ENCODE results near the gene GTF2H1. TPM values are rescaled to one million over a fixed set of nuclear protein-coding genes. Genes with fewer than 3 reads are reported as not detected.

The GTF2H1 gene
- total and polyA plus RNA-seq, 9 of the 15 experiments (the other 6 are each of a cell fraction or from before 2014, with no cell fraction given): 56.9 to 126 (median 92.1) TPM

DNA sequence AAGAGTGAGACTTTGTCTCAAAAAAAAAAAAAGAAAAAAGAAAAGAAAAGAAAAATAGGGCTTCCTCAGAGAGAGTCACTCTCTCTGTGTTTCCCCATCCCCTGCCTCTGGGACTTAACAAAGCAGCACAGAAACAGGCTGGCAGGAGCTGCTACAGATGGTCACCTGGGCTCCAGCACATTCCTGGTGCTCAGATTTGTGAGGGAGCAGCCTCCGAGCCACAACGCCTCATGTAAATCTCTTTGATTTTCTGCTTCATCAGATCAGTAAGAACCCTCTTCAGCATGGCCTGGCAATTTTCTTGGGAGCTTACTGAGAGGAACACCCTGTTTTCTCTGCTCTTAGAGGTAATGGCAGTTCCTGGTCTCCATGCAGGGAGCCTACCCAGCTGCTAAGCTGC lies 56.8 kb downstream of the GTF2H1 start:
- in situ Hi-C loops (cut with MboI): no loop called here

More for the DNA sequence above, 56.8 kb downstream of the GTF2H1 start:
- intact Hi-C loops (cut with micrococcal nuclease): no loop called here
- ChIA-PET CTCF (ENCODE audit: low intra/inter-chr PET ratio) (no interaction called here), POLR2A (interaction anchor here (1.3 kb wide), 1 partner anchor 14 kb away, joined by 8 read pairs; the partner anchor contains the start of gene LDHA)
- H3K9ac ChIP-seq (ENCODE audit: insufficient read depth in 1 of 2, low read depth in 2 of 2, low read length in 2 of 2): no peak overlapping the region
- no peak overlapping the region for H3K27ac ChIP-seq (ENCODE audit: extremely low read depth, low read depth, low read length)
- TF ChIP-seq ZFP30 (CRISPR knock-in tag; IDR thresholded peaks at IDR 0.05; ENCODE audit: borderline replicate concordance): no peak
- no peak for TF ChIP-seq SMARCB1 (IDR thresholded peaks at IDR 0.05; ENCODE audit: insufficient read length, low read depth)
- no peak for TF ChIP-seq TCF7L2 (IDR thresholded peaks at IDR 0.05; ENCODE audit: low read depth, low read length)
- no peak for TF ChIP-seq PHF20 (IDR thresholded peaks at IDR 0.05; ENCODE audit: partially characterized antibody)
- no peak for TF ChIP-seq ZBTB43 (CRISPR knock-in tag; IDR thresholded peaks at IDR 0.05)
- no peak for TF ChIP-seq PRPF4 (IDR thresholded peaks at IDR 0.05; ENCODE audit: insufficient read depth, low read depth, low read length, poor library complexity, severe bottlenecking)
- TF ChIP-seq CHD1 (IDR thresholded peaks at IDR 0.05; ENCODE audit: low read length): no peak
- no peak for TF ChIP-seq CUX1 (CRISPR knock-in tag; IDR thresholded peaks at IDR 0.05)
- no peak for TF ChIP-seq ZNF12 (CRISPR knock-in tag; IDR thresholded peaks at IDR 0.05)
- H3K4me2 ChIP-seq (ENCODE audit: insufficient read depth, low read length): no peak overlapping the region
- 36% methylated on average over 2 of the region's 2 CpGs for WGBS (ENCODE audit: insufficient coverage, low coverage, missing lambda C conversion rate)
- peaks cover 10 to 12% of the 10 kb centered on the region in 2 experiments; a peak in 4 of 5 replicates for H3K4me1 ChIP-seq (replicated peaks in 1 of 2; ENCODE audit: control insufficient read depth in 2 of 2, insufficient read depth in 2 of 2, low read length in 2 of 2)
- no peaks in the 10 kb centered on the region for H3K27me3 ChIP-seq (ENCODE audit: control insufficient read depth in 2 of 2, insufficient read depth in 2 of 2, low read length in 2 of 2)
- no peaks in the 10 kb centered on the region for H3K79me2 ChIP-seq (ENCODE audit: control insufficient read depth, insufficient read depth, low read length)
- no peak overlapping the region for H3K4me3 ChIP-seq
- no peak overlapping the region for H2AFZ ChIP-seq (ENCODE audit: low read depth, low read length)
- H3K9me3 ChIP-seq (replicated peaks; ENCODE audit: control insufficient read depth, insufficient read depth, low read depth, low read length): no peaks in the 10 kb centered on the region
- H3K9me1 ChIP-seq (ENCODE audit: control insufficient read depth, insufficient read depth, low read length): no peaks in the 10 kb centered on the region
- no peaks in the 10 kb centered on the region for H4K20me1 ChIP-seq (replicated peaks; ENCODE audit: control insufficient read depth, insufficient read depth, low read length)
- no peaks in the 10 kb centered on the region for H3K36me3 ChIP-seq (ENCODE audit: control insufficient read depth, insufficient read depth, low read length)
- FAIRE-seq: no peak
- no peak for ATAC-seq
- no TSS peak for BruUV-seq (replicated peaks)
- no peak for DNase-seq (ENCODE audit: extremely low read depth in 1 of 4, low spot score in 3 of 4)

Measured in K562 (cell line).